Neural cell (in vitro differentiated cells): Measurements from ENCODE around the gene TBX4. TPM values are rescaled to one million over a fixed set of nuclear protein-coding genes. Genes with fewer than 3 reads are reported as not detected.

Source experiments
- H2AFZ ChIP-seq: fragments of 200-600, 300-800 bp; sonication (generic), shearing (Covaris generic); 2 replicates; pipeline ENCODE4 v1.6.0; 2014; ENCODE audit warnings: low read depth, mild to moderate bottlenecking, antibody characterized with exemption, low read length, moderate library complexity
- H3F3A ChIP-seq: fragments of 200-600 bp; shearing (Covaris generic); 2 replicates; pipeline ENCODE4 v1.6.1; 2016; ENCODE audit warnings: mild to moderate bottlenecking, moderate library complexity, mixed read lengths, antibody characterized with exemption, low read length; ENCODE audit not compliant: insufficient read depth, poor library complexity, severe bottlenecking
- H3K27ac ChIP-seq: fragments of 200-600, 300-800 bp; sonication (generic), shearing (Covaris generic); 2 replicates; pipeline ENCODE4 v1.5.1; 2014; ENCODE audit warnings: mild to moderate bottlenecking, low read length, moderate library complexity
- H3K27me3 ChIP-seq: fragments of 300-800, 200-600 bp; sonication (generic), shearing (Covaris generic); 2 replicates; pipeline ENCODE4 v1.6.0; 2014; ENCODE audit warnings: mild to moderate bottlenecking, low read depth, low read length, moderate library complexity; ENCODE audit not compliant: insufficient read depth
- H3K36me3 ChIP-seq: fragments of 300-800, 200-600 bp; sonication (generic), shearing (Covaris generic); 2 replicates; pipeline ENCODE4 v1.5.1; 2014; ENCODE audit warnings: mild to moderate bottlenecking, antibody characterized with exemption, low read length, moderate library complexity; ENCODE audit not compliant: insufficient read depth
- H3K4me2 ChIP-seq: fragments of 300-800, 200-600 bp; sonication (generic), shearing (Covaris generic); 2 replicates; pipeline ENCODE4 v1.6.0; 2014; ENCODE audit warnings: mild to moderate bottlenecking, low read length
- H3K4me3 ChIP-seq: fragments of 300-800, 200-600 bp; sonication (generic), shearing (Covaris generic); 2 replicates; pipeline ENCODE4 v1.5.1; 2014; ENCODE audit warnings: mild to moderate bottlenecking, low read length, moderate library complexity
- H3K79me2 ChIP-seq: fragments of 200-600 bp; shearing (Covaris generic); replicated peaks from 2 replicates; pipeline ENCODE4 v1.6.0; 2014; ENCODE audit warnings: mild to moderate bottlenecking, low read length, moderate library complexity; ENCODE audit not compliant: insufficient read depth
- H3K9ac ChIP-seq: fragments of 300-800, 200-600 bp; sonication (generic), shearing (Covaris generic); 2 replicates; pipeline ENCODE4 v1.6.1; 2016; ENCODE audit warnings: mild to moderate bottlenecking, low read length, mixed read lengths
- H3K9me2 ChIP-seq: fragments of 200-600 bp; shearing (Covaris generic); 2 replicates; pipeline ENCODE4 v1.6.1; 2016; ENCODE audit warnings: mild to moderate bottlenecking, low read length, mixed read lengths; ENCODE audit not compliant: insufficient read depth
- H3K9me3 ChIP-seq: fragments of 200-600, 300-800 bp; sonication (generic), shearing (Covaris generic); 2 replicates; pipeline ENCODE4 v1.6.1; 2016; ENCODE audit warnings: mild to moderate bottlenecking, mixed run types, low read length, moderate library complexity, mixed read lengths
- H4K20me1 ChIP-seq: fragments of 200-600 bp; shearing (Covaris generic); 2 replicates; pipeline ENCODE4 v1.6.1; 2016; ENCODE audit warnings: mild to moderate bottlenecking, mixed run types; ENCODE audit not compliant: insufficient read depth
- CTCF ChIP-seq: fragments of 450-650 bp; IDR thresholded peaks from 2 replicates; pipeline ENCODE4 v1.5.1; 2014; ENCODE audit warnings: antibody characterized with exemption, mild to moderate bottlenecking, moderate library complexity; ENCODE audit not compliant: poor library complexity, severe bottlenecking
- EP300 ChIP-seq: fragments of 450-650 bp; conservative IDR thresholded peaks from 2 replicates; pipeline ENCODE4 v1.6.1; 2014; ENCODE audit warnings: antibody characterized with exemption, mild to moderate bottlenecking, moderate library complexity; ENCODE audit not compliant: poor library complexity, severe bottlenecking
- EZH2 ChIP-seq: fragments of 200-600, 300-800 bp; shearing (Covaris generic), sonication (generic); IDR thresholded peaks from 2 replicates; pipeline ENCODE4 v1.6.1; 2014; ENCODE audit warnings: antibody characterized with exemption, low read length, borderline replicate concordance, mild to moderate bottlenecking; ENCODE audit not compliant: insufficient read depth, poor library complexity, severe bottlenecking
- MXI1 ChIP-seq: fragments of 450-650 bp; conservative IDR thresholded peaks from 2 replicates; pipeline ENCODE4 v1.6.1; 2014; ENCODE audit warnings: antibody characterized with exemption, mild to moderate bottlenecking; ENCODE audit not compliant: poor library complexity, severe bottlenecking
- POLR2AphosphoS5 ChIP-seq: IDR thresholded peaks from 2 replicates; pipeline ENCODE4 v1.6.1; 2012
- RAD21 ChIP-seq: fragments of 450-650 bp; conservative IDR thresholded peaks from 2 replicates; pipeline ENCODE4 v1.6.1; 2014; ENCODE audit warnings: antibody characterized with exemption, mild to moderate bottlenecking, moderate library complexity
- REST ChIP-seq: IDR thresholded peaks from 2 replicates; pipeline ENCODE4 v1.6.1; 2012; ENCODE audit warnings: borderline replicate concordance
- SMC3 ChIP-seq: fragments of 450-650 bp; conservative IDR thresholded peaks from 2 replicates; pipeline ENCODE4 v1.6.1; 2014; ENCODE audit warnings: antibody characterized with exemption, mild to moderate bottlenecking, moderate library complexity; ENCODE audit not compliant: poor library complexity
- TAF1 ChIP-seq: IDR thresholded peaks from 2 replicates; pipeline ENCODE4 v1.6.1; 2012; ENCODE audit warnings: low read depth
- polyA plus RNA-seq: library from polyadenylated mRNA; depleted of rRNA; stranded (reverse); fragments of >200 nt; gene quantifications from 2 replicates; pipeline ENCODE4 v1.2.3, GENCODE V29; 2014

Gene TBX4
- polyA plus RNA-seq, 1 donor from 2014 or later, result not detected

DNA sequence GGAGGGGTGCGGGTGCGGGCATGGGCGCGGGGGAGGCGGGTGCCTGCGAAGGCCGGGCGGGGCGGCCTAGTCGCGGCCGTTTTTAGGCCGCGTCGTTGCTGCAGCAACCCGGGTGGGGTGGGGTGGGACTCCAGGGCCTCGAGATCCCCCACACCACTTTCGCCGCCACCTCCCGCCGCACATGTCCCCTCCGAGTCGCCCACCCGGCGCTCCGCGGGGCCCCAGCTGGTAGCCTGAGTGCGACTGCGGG, 41.3 kb upstream of the TBX4 start:
- Histone ChIP-seq H3K79me2 (no peaks in the 10 kb centered on the region), H3K4me2 (no peak overlapping the region), H3K27ac (no peak overlapping the region), H2AFZ (no peak overlapping the region), H3K27me3 (peaks cover 83% of the 10 kb centered on the region), H3K36me3 (no peaks in the 10 kb centered on the region), H3K9ac (no peak overlapping the region), H4K20me1 (no peaks in the 10 kb centered on the region), H3K9me2 (no peaks in the 10 kb centered on the region), H3F3A (no peaks in the 10 kb centered on the region), H3K4me3 (peak overlapping the region; percentile 70), H3K9me3 (no peaks in the 10 kb centered on the region)
- no peak for TF ChIP-seq TAF1
- TF ChIP-seq EP300, result no peak
- TF ChIP-seq REST, result no peak
- no peak for TF ChIP-seq RAD21
- no peak for TF ChIP-seq MXI1
- no peak for TF ChIP-seq CTCF
- TF ChIP-seq SMC3, result no peak
- TF ChIP-seq POLR2AphosphoS5, result no peak
- no peak for TF ChIP-seq EZH2

DNA sequence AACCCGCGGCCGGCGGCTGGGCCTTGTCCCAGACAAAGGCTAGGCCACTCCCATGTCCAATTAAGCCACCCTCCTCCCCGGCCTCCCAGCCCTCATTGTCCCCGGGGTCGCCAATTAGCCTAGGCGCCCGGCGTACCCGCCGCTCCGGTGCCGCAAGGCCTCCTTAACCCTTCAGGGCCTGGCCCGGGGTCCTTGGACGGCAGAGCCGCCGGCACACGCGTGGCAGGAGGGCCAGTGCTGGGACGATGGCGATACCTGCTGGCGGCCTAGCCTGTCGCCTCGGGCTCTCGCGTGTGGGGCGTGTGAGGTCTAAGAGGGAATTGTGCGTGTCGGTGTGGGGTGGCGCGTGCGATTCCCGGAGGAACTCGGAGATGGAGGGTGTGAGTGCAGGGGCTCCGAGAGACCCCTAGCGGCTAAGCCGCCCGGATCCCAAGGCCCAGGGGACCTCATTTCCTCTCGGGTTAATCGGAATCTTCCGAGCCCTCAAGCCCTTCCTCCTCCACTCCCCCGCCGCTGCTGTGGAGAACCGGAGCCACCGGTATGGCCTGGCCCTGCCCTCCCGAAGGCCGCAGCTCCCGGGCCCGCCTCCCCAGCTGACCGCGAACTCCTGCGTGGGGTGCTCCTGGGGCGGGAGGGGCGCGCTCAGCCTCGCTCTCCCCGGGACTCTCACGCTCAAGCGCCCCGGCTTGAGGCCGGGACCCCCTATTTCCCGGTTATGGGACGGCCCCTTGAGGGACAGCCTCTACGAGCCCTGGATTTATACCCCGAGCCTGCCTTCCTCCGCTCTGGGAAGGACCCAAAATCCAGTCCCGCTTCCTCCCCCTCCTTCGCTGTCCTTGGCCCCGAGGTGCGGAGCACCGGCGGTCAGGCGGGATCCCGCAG, 40.7 kb upstream of the TBX4 start:
- Histone ChIP-seq H3K79me2 (no peaks in the 10 kb centered on the region), H3K27ac (no peak overlapping the region), H3K36me3 (no peaks in the 10 kb centered on the region), H3K4me2 (no peak overlapping the region), H3K4me3 (peak overlapping the region; percentile 70), H4K20me1 (no peaks in the 10 kb centered on the region), H3K9ac (peak overlapping the region; percentile 5), H3F3A (no peaks in the 10 kb centered on the region), H3K9me2 (no peaks in the 10 kb centered on the region), H3K9me3 (no peaks in the 10 kb centered on the region), H3K27me3 (peaks cover 78% of the 10 kb centered on the region), H2AFZ (no peak overlapping the region)
- TF ChIP-seq CTCF (peak; percentile 7), RAD21 (no peak), POLR2AphosphoS5 (no peak), TAF1 (no peak), EP300 (no peak)
